B cell (primary cell): ENCODE results near the gene PRR16.

Experiments
- EZH2 ChIP-seq: IDR thresholded peaks from 2 replicates; pipeline ENCODE4 v1.6.1; 2012; ENCODE audit warnings: borderline replicate concordance, low read depth, mild to moderate bottlenecking, moderate library complexity, low read length; ENCODE audit not compliant: insufficient read depth, poor library complexity, severe bottlenecking
- TF ChIP-seq, protein P1 (sequence below): fragments of 200-600 bp; IDR thresholded peaks from one replicate; pipeline ENCODE4 v1.8.0; 2022; ENCODE audit warnings: antibody characterized with exemption, mild to moderate bottlenecking

DNA sequence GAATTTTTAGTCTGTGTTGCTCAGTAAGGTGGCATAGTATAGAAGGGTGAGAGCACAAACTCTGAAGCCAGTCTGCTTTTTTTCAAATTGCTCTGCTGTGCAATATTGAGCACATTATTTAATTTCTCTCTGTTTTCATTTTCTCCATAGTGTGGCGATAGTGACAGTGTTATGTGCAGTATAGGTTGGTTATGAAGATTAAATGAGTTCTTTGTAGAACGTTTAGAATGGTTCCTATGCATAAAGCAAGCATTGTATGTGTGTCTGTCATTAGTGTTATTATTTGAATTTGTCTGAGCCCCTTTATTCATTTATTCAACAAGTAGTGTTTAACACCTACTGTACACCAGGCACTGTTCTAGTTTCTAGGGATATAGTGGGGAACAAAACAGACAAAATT, 9.2 kb downstream of the PRR16 start:
- TF ChIP-seq, protein P1, sequence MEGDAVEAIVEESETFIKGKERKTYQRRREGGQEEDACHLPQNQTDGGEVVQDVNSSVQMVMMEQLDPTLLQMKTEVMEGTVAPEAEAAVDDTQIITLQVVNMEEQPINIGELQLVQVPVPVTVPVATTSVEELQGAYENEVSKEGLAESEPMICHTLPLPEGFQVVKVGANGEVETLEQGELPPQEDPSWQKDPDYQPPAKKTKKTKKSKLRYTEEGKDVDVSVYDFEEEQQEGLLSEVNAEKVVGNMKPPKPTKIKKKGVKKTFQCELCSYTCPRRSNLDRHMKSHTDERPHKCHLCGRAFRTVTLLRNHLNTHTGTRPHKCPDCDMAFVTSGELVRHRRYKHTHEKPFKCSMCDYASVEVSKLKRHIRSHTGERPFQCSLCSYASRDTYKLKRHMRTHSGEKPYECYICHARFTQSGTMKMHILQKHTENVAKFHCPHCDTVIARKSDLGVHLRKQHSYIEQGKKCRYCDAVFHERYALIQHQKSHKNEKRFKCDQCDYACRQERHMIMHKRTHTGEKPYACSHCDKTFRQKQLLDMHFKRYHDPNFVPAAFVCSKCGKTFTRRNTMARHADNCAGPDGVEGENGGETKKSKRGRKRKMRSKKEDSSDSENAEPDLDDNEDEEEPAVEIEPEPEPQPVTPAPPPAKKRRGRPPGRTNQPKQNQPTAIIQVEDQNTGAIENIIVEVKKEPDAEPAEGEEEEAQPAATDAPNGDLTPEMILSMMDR, result no peak
- TF ChIP-seq EZH2, result no peak
